GM21529 (cell line): ENCODE data around the gene N4BP2L2.
"Not testable (repeated sequence)": the region's sequence is repeated elsewhere in the genome, so short reads cannot be mapped to it uniquely, and the experiment has no call there.

Experiments
- ATAC-seq: cut with Tn5 transposase; IDR thresholded peaks from one replicate; pipeline ENCODE4 v1.9.1; 2021; ENCODE audit not compliant: unreplicated experiment

Gene N4BP2L2

DNA sequence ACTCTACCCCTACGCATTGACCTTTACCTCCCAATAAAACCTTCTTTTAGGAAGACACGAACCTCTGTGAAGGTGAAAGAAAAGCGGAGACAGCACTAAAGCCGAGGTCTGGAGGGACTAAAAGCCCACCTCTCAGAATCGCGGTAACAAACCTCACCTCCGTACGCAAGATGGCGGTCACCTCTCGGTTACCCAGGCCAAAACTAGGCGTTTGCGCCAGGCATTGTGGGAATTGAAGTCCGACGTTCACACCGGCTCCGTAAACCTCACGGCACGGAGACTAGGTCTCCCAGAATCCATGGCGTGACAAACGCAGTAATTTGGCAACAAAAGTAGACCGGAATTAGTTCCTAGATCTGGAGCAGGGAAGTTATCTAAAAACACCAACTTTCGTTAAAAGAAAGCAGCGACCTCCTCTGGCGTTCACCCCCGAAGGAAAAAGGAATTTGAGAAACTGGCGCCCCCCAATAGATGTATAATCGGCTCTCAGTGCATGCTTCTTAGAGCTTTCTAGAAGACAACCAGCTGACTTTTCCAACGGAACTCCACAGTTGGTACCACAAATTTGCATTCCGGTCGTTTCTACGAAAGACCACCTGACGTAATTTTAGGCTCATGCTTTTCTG lies at the start of gene N4BP2L2:
N4BP2L2 (minus strand) TSS at position 175 of the 626 bp plus-strand sequence. CDS start 1,768 bp downstream, outside the sequence.
- ATAC-seq = peak; percentile 95

GRCh38 chr13:32587811-32588170 lies 49.2 kb upstream of the N4BP2L2 start:
- no peak for ATAC-seq

- peak; percentile 37 for ATAC-seq
Observed at GRCh38 chr13:32587011-32587810, 48.6 kb upstream of the N4BP2L2 start.

- peak; percentile 75 for ATAC-seq
Observed at GRCh38 chr13:32586080-32586900, 47.7 kb upstream of the N4BP2L2 start, which contains the start of gene PDS5B. TSS of gene PDS5B (plus strand) at chr13:32586452. CDS start at chr13:32648773, 62,321 bp downstream.

- ATAC-seq = no peak
Observed at GRCh38 chr13:32585550-32586079, 47.0 kb upstream of the N4BP2L2 start.

- ATAC-seq = no peak
Observed at GRCh38 chr13:32582991-32583390, 44.4 kb upstream of the N4BP2L2 start.

- no peak for ATAC-seq
Observed at GRCh38 chr13:32582281-32582680, 43.7 kb upstream of the N4BP2L2 start.

GRCh38 chr13:32581177-32581786 lies 42.7 kb upstream of the N4BP2L2 start:
- ATAC-seq = no peak

GRCh38 chr13:32577032-32577431 lies 38.4 kb upstream of the N4BP2L2 start:
- ATAC-seq = no peak

GRCh38 chr13:32575687-32576086 lies 37.1 kb upstream of the N4BP2L2 start:
- ATAC-seq = not testable (repeated sequence)

- ATAC-seq = not testable (repeated sequence)
Observed at GRCh38 chr13:32560842-32561241, 22.2 kb upstream of the N4BP2L2 start.

DNA sequence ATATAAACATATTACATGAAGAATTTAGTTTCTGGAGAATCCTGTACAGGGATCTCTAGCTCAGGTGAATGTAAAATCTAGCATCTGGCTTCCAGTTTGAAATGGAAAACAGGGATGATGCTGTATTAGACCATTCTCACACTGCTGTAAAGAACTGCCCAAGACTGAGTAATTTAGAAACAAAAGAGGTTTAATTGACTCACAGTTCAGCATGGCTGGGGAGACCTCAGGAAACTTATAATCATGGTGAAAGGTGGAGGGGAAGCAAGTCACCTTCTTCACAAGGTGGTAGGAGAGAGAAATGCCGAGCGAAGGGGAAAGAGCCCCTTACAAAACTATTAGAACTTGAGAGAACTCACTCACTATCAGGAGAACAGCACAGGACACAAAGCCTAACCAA lies 17.0 kb upstream of the N4BP2L2 start:
- ATAC-seq = no peak

DNA sequence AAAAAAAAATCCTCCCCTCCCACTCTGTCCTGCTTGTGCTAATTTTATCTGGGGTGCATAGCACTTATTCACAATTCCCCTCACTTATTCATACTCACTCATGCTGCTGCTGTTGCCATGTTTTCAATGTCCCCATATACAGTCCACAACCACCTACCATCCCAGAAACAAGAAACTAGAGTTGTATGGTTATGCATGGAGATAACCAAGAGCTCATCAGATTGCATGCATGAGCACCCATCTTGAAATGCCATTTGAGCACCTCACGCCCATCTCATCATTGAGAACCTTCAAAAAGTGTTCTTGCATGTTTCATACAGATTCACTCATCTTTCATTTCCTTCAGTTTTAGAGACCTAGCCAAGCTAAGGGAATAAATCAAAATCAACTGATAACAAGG lies 15.1 kb upstream of the N4BP2L2 start:
- no peak for ATAC-seq

DNA sequence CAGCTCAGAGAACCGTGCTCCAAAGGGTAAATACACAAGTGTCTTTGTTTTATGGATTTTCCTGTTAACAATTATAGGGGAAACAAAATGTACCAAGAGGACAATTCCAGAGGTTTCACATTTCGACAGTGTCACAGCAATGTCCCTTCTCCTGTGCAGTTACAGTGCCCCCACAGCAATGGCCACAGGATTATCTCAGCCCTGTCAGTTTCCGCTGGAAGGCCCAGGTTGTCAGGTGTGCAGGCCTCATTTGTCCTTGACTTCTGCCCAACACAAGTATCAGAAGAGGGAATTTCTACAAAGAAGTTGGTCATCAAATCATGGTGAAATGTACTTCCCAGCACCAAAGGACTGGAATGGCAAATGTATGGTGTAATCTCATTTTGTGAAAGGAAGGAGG lies 11.2 kb upstream of the N4BP2L2 start:
- ATAC-seq = no peak

DNA sequence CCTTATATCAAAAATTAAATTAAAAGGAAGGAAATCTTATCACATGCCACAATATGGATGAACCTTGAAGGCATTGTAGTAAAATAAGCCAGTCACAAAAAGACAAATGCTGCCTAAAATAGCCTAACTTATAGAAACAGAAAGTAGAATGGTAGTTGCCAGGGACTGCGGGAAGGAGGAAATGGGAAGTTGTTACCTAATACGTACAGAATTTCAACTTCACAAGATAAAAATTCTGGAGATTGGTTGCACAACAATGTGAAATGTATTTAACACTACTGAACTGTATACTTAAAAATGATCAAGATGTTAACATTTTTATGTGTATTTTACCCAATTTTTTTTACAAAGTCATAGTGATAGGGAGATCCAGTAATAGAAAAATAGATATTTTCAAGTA lies 10.2 kb upstream of the N4BP2L2 start:
- no peak for ATAC-seq

- ATAC-seq = no peak
Observed at GRCh38 chr13:32545083-32545482, 6.5 kb upstream of the N4BP2L2 start.

DNA sequence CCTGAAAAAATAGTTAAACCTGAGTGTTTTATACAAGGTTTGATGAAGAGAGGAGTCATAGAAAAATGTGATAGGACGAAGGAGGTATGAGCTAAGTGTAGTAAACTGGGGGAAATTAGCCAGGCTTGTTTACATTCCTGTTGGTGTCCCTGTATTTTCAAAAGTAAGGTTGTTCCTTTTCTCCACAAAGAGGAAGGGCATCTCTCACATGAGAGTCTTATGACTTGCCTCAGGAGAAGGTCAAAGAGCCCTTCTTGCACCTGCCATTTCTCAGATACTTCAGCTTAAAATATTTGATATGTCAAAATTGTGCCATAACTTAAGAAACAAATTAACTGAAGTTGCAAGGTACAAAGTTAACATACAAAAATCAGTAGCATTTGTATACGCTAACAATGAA lies 3.6 kb upstream of the N4BP2L2 start:
- ATAC-seq = no peak

- peak; percentile 80 for ATAC-seq
Observed at GRCh38 chr13:32538143-32538620, 413 bp downstream of the N4BP2L2 start.

DNA sequence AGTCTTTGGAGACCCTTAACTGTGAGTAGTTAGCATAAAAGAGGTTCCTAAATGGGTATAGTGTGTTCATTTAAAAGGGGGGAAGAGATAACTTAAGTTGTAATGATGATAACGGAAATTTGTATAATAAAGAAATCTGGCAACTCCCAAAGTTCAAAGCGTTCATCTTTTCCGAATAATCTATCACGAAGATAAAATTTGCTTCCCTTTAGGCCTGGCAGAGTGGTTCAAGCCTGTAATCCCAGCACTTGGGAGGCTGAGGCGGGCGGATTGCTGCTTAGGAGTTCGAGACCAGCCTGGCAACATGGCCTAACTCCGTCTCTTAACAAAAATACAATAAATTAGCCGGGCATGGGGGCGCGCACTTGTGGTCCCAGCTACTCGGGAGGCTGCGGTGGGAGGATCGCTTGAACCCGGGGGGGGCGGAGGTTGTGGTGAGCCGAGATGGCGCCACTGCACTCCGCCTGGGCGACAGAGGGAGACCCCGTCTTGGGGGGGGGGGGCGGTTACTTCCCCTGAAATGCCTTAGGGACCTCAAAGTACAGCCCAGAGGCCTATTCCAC lies 934 bp downstream of the N4BP2L2 start:
- no peak for ATAC-seq

- ATAC-seq = no peak
Observed at GRCh38 chr13:32535748-32536147, 2.8 kb downstream of the N4BP2L2 start.
